HUDEP-2 (cell line): ENCODE data around the gene GRXCR1.

Experiments
- DNase-seq, 76 experiments: peaks; one replicate each; lab custom pipeline; 2025; ENCODE audit not compliant: unreplicated experiment in 76 of 76; lab: John Stamatoyannopoulos, UW

The GRXCR1 gene

GRCh38 chr4:42892413-42892812, at the start of gene GRXCR1:
TSS of gene GRXCR1 (plus strand) at chr4:42892713. CDS start at chr4:42893267, 554 bp downstream.
- no peak for DNase-seq

- DNase-seq = no peak
These were observed 48.8 kb upstream of the GRXCR1 start for GRCh38 chr4:42843694-42844093.

- DNase-seq = no peak
These were observed 48.0 kb upstream of the GRXCR1 start for GRCh38 chr4:42844422-42845070.

GRCh38 chr4:42845586-42845985, 46.9 kb upstream of the GRXCR1 start:
- DNase-seq = no peak

- DNase-seq = no peak
These were observed 36.7 kb upstream of the GRXCR1 start for GRCh38 chr4:42855779-42856178.

GRCh38 chr4:42865572-42866189, 26.8 kb upstream of the GRXCR1 start:
- DNase-seq = peak in 43 of 76 experiments; percentile 0 to 62 (median 18)

DNA sequence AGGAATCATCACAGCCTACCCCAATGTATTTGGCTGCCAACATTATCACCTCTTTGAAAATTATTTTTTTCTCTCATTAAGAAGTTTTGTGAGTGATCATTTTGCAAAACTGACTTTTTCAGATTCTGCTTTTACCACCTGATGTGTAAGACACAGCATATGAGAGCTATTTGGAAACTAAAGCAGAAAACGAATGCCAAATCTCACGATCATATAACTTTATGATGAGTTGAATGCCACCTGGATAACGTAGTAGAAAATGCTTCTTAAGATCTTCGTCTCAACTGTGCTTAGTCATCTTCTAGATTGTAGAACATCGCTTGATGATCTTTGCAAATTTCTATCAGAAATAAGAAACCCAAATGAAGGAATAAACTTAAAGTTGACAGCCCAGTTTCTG, 21.3 kb upstream of the GRXCR1 start:
- no peak for DNase-seq

DNA sequence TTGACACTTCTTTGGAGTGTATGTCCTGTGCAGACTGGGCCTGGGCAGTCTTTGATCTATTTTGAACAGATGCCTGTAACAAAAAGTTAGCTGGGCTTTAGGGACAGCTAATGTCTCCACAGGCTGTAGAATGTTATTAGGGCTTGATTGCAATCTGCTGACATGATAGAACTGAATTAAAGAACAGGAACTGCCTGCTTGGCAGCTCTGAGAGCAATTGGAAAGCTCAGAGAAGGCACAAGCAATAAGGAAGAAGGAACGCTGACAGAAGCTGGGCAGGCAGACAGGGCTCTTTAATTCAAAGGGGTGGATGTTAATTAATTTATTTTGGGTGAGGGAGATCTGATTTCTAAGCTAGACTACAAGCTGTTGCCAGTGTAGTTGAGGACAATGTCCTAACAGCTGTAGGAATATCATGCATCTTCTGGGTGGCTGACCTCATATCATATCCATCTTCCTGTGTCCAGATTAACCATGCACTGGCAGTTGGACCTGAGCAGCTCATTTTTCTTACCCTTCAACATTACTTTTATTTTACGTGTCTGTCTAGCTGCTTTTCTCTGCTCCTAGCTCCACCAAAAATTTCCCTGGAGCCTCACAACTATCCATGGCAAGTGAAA, 20.7 kb upstream of the GRXCR1 start:
- no peak for DNase-seq

GRCh38 chr4:42878863-42879262, 13.7 kb upstream of the GRXCR1 start:
- DNase-seq = no peak

- DNase-seq = no peak
These were observed 11.3 kb upstream of the GRXCR1 start for GRCh38 chr4:42881253-42881652.

GRCh38 chr4:42891644-42892043, 869 bp upstream of the GRXCR1 start:
- no peak for DNase-seq

DNA sequence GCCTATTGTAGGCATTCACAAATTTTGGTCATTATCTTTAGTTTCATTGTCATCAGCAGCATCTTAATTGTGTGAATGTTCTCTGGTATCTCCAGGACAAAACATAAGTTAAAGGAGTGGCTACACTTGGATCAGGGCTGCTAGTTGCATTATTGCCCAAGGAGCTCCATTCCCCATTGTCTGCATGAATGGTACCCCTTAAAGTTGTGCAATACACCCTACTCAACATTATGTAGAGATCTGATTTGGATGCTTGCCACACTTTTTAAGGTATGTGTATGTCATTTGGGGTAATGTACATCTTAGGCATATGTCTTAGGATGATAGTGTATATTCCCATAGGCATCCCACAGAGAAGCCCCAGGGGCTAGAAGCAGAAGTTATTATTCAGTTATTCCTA, 2.9 kb downstream of the GRXCR1 start:
- no peak for DNase-seq

- no peak for DNase-seq
These were observed 12.5 kb downstream of the GRXCR1 start for GRCh38 chr4:42904986-42905385.

GRCh38 chr4:42905591-42905990, 13.1 kb downstream of the GRXCR1 start:
- no peak for DNase-seq

DNA sequence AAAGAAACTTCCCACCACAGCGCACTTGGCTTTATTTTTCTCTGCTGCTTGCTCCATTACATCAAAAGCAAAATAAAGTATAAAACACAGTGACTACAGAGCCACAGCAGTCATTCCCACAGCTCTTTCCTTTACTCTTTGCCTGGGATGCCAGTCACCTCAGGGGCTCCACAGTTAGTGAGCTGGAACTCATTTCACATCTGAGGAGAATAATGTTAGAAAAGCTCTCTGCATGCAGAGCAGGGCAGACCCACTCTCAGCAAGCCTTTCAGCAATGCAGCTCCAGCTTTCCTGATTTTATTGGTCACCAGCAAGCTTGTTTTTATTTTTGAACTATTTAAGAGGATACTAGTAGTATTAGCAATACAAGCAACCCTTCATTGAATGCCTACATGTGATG, 13.8 kb downstream of the GRXCR1 start:
- DNase-seq = no peak

DNA sequence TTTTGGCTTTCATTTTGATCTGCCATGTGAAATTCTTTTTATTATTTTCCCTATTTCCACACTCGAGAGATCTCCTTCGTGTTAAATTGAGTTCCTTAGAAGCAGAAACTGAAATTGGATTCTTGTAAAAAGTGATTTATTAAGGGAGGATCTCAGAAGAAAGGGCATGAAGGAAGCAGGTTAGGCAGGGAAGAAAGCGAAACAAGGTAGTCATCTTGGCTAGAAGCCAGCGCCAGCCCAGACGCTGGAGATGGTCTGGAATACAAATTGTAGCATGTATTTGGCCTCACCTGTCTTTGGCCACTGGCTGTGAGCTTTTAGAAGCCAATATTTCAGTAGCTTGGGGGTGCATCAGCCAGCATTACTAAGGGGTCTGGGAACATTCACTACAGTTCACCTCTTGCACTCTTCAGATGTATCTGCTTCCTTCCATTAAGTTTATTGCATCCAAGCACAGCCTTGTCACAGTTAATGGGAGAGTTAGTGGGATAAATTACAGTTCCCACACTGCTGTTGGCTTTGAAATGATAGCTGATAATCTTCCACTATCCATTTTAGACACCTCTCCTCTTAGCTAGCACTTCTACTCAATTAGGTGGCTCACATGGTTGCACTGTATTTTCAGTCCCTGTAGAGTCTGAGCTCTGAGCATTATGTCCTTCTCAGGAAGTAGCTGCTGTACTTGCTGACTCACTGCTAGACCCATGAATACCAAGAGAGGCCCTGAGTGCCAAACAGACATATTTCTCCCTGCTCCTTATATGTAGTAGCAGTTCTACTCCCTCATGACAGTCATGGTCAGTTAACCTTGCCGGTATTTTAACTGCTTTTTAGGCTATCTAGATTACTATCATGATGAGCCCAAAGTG, 14.6 kb downstream of the GRXCR1 start:
- DNase-seq = no peak

DNA sequence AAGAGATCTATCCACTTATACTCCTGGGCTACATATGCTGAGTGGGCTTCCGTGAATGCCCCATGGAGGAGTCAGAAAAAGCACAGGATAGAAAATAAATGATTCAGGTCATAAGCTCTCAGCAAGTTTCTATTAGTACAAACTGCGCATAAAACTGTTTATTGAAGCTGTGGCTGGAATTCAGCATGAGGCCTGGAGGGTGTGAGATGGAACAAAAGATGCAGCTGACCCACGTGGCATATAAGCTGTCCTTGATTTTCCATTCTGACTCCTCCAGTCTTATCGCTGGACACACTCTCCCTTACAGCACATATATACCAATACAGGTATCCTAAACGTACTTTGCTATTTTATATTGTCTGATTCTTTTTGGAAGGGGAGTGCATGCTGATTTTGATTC, 17.9 kb downstream of the GRXCR1 start:
- DNase-seq = no peak

DNA sequence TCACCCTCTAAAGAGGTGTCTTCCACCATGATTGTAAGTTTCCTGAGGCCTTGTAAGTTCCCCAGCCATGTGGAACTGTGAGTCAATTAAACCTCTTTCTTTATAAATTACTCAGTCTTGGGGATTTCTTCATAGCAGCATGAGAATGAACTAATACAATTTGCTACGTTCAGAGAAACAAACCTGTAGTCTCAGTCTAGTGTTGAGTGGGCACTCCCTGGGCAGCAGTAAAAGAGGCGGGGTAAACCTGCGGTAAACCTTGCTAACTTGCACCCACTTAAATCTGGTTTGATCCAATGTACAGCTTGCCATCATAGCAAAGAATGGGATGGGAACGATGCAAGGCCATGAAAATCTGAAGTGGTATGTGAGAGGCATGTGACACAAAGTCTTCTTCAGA, 22.4 kb downstream of the GRXCR1 start:
- DNase-seq = no peak

- DNase-seq = no peak
These were observed 23.0 kb downstream of the GRXCR1 start for GRCh38 chr4:42915484-42915883.

DNA sequence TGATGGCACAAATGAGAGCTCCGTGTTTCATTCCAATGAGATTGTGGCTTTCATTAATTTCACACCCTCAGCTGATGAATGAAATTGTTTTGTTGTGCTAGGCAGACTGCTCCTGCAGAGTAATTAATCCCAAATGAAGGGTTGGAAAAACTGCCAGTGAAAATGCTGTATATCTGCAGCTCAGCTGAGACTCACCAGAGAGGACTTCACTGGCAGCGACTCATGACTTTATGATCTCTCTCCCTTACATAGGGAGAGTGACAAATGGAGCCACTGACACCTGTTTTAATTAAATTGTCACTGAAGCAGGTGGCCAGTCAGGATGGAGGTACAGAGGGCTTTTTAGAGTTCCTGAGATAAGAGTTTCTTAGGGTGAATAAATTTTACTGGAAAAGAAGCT, 24.8 kb downstream of the GRXCR1 start:
- no peak for DNase-seq

DNA sequence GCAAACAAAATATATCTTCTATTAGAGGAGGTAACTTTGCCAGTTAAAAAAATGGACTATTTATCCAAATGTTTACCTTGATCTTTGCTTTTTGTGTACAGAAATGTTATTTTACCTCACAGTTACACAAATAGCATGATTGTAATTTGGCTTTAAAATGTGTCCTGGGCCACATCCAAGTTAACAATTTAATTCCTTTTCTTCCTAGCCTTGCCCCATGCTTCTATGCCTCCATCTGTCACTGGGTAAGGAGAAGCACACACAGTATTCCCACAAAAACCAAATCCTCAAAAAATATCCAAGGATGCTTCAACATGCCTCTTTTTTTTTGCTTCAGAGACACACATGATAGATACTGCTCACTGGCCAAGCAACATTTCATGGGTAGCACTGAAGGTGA, 30.9 kb downstream of the GRXCR1 start:
- DNase-seq = no peak
